ENCODE measurements around the gene VWCE.

The VWCE gene, protein sequence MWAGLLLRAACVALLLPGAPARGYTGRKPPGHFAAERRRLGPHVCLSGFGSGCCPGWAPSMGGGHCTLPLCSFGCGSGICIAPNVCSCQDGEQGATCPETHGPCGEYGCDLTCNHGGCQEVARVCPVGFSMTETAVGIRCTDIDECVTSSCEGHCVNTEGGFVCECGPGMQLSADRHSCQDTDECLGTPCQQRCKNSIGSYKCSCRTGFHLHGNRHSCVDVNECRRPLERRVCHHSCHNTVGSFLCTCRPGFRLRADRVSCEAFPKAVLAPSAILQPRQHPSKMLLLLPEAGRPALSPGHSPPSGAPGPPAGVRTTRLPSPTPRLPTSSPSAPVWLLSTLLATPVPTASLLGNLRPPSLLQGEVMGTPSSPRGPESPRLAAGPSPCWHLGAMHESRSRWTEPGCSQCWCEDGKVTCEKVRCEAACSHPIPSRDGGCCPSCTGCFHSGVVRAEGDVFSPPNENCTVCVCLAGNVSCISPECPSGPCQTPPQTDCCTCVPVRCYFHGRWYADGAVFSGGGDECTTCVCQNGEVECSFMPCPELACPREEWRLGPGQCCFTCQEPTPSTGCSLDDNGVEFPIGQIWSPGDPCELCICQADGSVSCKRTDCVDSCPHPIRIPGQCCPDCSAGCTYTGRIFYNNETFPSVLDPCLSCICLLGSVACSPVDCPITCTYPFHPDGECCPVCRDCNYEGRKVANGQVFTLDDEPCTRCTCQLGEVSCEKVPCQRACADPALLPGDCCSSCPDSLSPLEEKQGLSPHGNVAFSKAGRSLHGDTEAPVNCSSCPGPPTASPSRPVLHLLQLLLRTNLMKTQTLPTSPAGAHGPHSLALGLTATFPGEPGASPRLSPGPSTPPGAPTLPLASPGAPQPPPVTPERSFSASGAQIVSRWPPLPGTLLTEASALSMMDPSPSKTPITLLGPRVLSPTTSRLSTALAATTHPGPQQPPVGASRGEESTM

DNA sequence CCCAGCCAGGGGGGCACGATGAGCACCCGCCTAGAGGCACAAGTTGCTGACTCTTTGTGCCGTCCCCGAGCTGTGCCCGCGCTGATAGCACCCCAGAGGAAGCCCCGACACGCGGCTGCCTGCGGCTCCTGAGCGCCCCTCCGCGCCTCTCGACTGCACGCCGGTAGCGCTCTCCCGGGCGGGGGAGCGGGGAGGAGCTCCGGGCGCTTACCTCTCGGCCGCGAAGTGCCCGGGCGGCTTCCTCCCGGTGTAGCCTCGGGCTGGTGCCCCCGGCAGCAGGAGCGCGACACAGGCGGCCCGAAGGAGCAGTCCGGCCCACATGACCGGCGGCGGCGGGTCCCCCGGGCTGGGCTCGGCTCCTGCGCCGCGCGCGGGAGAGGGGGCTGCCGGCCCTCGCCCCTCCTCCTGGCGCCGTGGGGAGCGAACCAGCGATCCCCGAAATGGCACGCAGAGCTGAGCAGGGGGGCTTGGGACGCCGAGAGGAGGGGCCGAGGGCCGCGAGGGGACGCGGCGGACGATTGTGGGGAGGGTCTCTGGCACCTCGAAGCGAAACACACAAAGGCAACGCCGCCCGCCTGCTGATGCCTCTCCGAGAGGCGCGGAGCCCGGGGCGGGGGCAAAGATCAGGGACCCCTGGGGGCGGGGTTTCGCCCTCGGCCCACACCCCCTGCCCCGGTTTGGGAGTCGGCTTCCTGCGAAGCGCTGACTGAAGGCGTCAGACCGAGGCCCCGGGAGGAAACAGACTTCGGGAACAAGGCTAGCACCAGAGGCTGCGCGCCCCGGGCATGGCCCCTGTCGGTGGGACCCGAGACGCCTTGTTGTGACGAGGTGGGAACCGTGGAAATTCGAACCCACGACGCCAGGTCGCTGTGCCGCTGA is at the start of gene VWCE:
Gene VWCE (minus strand): TSS at position 600 of the 879 bp plus-strand sequence. CDS start 279 bp downstream, at position 321.
- peak; percentile 42 for DNase-seq

- DNase-seq, result no peak
Observed at GRCh38 chr11:61343792-61344745, 49.0 kb upstream of the VWCE start.

GRCh38 chr11:61342207-61342803 is 47.2 kb upstream of the VWCE start:
- DNase-seq, result no peak

- no peak for DNase-seq
Observed at GRCh38 chr11:61341706-61342105, 46.6 kb upstream of the VWCE start.

DNA sequence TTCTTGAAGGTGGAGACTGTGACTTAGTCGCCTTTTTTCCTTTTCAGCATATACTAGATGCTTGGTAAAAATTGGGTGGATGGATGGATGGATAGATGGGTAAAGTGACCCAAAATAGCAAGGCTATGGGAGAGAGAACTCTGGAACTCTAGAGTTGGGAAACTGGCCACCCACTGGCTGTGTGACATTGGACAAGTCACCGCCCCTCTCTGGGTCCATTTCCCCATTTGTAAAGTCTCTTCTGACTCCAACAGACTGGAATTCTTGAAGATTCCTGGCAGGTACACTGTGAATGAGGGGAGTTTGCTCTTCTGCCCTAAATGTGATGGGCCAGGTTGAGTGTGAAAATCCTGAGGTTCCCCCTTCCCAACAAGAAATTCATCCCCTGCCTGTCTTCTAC is 45.9 kb upstream of the VWCE start:
- DNase-seq, result no peak

- no peak for DNase-seq
Observed at GRCh38 chr11:61339490-61339878, 44.4 kb upstream of the VWCE start.

GRCh38 chr11:61338783-61339489 is 43.8 kb upstream of the VWCE start:
- no peak for DNase-seq

- no peak for DNase-seq
Observed at GRCh38 chr11:61337706-61338470, 42.8 kb upstream of the VWCE start.

DNA sequence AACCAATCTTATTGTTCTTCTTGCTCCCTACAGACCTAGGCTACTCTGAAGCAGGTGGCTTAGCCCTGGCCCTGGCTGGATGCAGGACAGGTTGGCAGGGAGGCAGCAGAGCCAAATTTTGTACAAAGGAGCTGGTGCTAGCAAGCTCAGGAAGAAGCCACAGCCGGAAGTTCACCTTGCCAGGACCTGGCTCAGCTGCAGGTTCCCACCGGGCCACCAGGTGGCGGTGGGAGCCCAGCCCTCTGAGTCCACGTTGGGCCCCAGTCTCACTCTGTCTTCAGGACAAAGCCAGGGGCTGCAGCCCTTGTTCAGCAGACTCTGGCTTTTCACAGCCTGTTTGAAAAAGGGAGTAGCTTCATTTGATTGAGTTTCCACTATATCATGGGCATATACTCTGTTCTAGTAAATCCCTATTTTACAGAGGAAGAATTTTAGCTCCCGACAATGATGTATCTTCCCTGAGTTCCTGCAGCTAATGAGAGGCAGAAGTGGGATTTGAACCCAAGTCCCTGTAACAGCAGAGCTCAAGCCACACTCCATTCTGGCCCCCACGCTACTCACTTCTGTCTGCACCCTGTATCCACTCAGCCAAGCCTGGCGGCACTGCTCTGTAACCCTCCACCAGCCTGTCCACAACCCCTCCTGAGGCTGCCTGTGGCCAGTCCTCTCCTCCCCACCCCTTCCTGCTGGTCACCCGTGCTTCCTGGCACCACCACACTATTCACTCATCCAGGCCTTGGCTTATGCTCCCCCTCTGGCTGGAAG is 41.2 kb upstream of the VWCE start:
- DNase-seq, result peak; percentile 72

GRCh38 chr11:61335355-61335710 is 40.2 kb upstream of the VWCE start:
- DNase-seq, result no peak

- no peak for DNase-seq
Observed at GRCh38 chr11:61334434-61335354, 39.6 kb upstream of the VWCE start.

DNA sequence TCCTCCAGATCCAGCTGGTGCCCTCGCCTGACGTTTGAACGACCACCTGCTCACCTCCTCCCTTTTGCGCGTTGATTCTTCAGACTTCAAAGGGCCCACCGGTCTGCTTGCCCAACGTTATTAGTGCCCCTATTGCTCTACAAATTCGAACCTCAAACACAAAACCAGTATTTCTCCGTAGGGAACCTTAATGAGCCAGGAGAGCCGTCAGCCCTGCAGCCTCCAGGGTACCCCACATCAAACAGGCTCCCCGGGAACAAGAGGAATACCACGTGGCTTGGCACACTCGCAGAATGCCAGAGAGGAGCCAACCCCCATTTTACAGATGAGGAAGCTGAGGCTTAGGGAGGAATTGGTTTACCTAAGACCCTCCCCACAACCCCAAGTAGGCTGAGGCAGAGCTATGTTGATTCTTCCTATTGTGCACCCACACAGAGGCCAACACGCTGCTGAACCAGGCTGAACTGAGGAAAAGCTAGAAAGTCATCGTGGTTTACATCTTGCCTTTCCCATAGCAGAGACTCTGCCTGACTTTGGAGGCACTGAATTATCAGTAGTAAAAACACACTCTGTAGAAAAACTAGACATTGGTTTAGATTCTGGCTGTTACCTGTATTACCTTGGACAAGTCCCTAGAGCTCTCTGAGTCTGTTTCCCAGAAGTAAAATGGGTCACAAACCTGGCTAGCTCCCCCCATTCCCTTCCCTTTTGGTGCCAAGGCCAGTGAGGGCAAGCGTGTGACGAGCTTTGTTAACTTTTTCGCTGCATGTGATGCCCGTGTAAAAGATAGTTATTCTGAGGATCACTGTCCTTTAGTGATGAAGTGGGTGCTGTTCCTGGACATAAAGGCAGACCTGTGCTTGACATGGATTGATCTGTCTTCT is 38.7 kb upstream of the VWCE start:
- DNase-seq, result no peak

DNA sequence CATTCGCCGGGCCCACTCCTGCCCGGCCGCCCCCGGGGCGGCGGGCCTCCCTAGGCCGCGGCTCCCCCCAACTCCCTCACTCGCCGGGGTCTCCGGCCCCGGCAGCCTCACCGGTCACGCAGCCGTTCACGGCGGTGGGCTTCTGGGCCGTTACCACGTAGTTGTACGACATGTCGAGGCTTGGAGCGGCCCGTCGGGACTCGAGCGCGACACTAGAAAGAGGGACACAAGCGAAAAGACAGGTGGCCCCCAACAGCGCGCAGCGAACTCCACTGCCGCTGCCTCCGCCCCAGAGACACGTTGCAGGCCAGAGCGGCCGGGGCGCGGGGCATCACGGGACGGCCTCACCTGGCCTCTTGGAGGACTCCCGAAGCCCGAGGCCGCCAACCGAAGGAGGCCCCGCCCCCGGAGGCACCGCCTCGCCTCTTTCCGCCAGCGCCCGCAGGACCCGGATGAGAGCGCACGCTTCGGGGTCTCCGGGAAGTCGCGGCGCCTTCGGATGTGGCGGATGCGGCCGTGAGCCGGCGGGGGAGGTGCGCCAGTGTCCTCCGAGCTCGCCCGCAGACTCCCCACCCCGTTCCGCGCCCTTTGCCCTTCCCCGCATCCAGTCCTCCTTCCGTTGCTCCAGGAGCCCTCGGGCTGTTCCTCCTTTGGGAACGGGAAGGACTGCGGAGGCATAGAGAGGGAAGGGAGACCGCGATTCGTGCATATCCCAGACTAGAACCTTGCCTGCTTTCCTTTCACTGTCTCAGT is 37.9 kb upstream of the VWCE start, which contains the start of the genes DDB1 and TKFC:
Gene DDB1 (minus strand): TSS at position 309 of the 753 bp plus-strand sequence. CDS start 137 bp downstream, at position 172.
Gene TKFC (plus strand): TSS at position 432 of the 753 bp plus-strand sequence. CDS start 1,501 bp downstream, outside the sequence.
- peak; percentile 93 for DNase-seq

DNA sequence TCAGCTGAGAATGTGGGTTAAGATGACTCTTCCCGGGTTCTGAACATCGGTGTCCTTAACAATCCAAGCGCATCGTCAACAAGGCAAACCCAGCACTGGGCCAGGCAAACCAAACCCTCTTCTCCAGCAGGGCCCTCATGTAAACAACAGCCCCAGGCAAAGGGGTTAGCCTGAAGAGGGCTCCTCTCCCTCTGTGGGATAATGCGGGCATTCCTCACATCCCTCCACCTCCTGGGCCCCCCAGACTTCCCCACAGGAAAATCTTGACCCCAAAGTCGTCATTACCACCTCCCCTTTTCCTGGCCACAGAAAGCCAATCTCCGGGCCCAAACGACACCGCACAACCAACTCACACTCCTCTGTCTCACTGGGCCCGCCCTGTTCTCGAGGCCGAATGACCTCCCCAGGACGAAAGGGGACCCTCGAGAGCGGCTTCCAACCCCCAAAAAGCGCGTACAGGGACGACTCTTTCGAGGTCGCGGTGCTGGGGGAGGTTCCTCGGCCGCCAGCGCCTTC is 37.2 kb upstream of the VWCE start:
- DNase-seq, result peak; percentile 12

DNA sequence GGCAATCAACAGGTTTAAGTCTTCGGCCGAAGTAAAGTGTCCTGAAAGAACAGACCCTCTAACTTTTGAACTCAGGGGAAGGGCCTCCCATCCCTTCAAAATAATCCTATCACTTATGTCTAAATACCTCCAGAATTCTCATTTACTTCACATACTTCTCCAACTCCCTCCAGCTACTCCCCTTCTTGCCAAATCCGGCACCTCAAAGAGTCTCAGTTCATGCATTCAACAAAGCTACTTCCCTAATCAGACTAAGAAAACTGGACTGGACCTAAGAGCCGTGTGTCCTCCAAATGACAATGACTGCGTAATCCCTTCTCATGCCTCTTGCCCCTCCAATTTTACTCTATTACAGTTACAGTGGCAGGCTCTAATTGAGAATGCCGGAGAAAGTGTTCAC is 36.5 kb upstream of the VWCE start:
- no peak for DNase-seq
